K562 (cell line): ENCODE results near the gene CXCL12.

ENCODE experiments used
- CTCF ChIP-seq, 3 experiments: IDR thresholded peaks in 2 of 3; conservative IDR thresholded peaks in 1 of 3; 2 replicates each; pipeline ENCODE4 v1.5.1; 2011 to 2012; ENCODE audit warnings: low read length in 3 of 3, mild to moderate bottlenecking in 3 of 3, control low read depth in 2 of 3, improper control_type of control experiment in 1 of 3, inconsistent platforms in 1 of 3, low read depth in 1 of 3, mixed read lengths in 1 of 3, moderate library complexity in 1 of 3; ENCODE audit not compliant: insufficient read depth in 2 of 3
- EP300 ChIP-seq: IDR thresholded peaks from 2 replicates; pipeline ENCODE4 v1.6.1; 2012; ENCODE audit warnings: low read length, improper control_type of control experiment
- FOXM1 ChIP-seq, 2 experiments: fragments of 450-650 bp in 1 of 2; sonication (generic) in 1 of 2; formaldehyde crosslinking in 1 of 2; IDR thresholded peaks; 2 replicates each; pipeline versions ENCODE4 v1.6.1 to v1.9.0; 2017 to 2022; ENCODE audit warnings: low read depth in 2 of 2, mild to moderate bottlenecking in 2 of 2, missing genetic modification reagents in 1 of 2, moderate library complexity in 1 of 2
- HIVEP1 ChIP-seq: fragments of 250-450 bp; sonication (Bioruptor Pico); IDR thresholded peaks from 2 replicates; pipeline ENCODE4 v1.4.0; 2020; ENCODE audit warnings: mild to moderate bottlenecking
- KDM5B ChIP-seq: fragments of 200-600 bp; sonication (generic); IDR thresholded peaks from 2 replicates; pipeline ENCODE4 v1.6.1; 2012; ENCODE audit warnings: low read depth, mild to moderate bottlenecking, moderate library complexity, low read length, control low read depth, inconsistent platforms; ENCODE audit not compliant: insufficient replicate concordance
- POLR2B ChIP-seq: fragments of 450-650 bp; IDR thresholded peaks from 2 replicates; pipeline ENCODE4 v1.6.1; 2018; ENCODE audit warnings: low read depth; ENCODE audit not compliant: partially characterized antibody
- RAD21 ChIP-seq, 2 experiments: fragments of 250-450 bp in 1 of 2; fragments of 450-650 bp in 1 of 2; sonication (Bioruptor Pico) in 1 of 2; formaldehyde crosslinking in 1 of 2; IDR thresholded peaks in 1 of 2; conservative IDR thresholded peaks in 1 of 2; 2 replicates each; pipeline versions ENCODE4 v1.4.0 to v1.8.0; 2020 to 2022; ENCODE audit warnings: mild to moderate bottlenecking in 2 of 2, moderate library complexity in 1 of 2
- SMARCC2 ChIP-seq: fragments of 450-650 bp; IDR thresholded peaks from 2 replicates; pipeline ENCODE4 v1.6.1; 2017; ENCODE audit warnings: antibody characterized with exemption, moderate library complexity, mild to moderate bottlenecking, low read depth
- SOX6 ChIP-seq: fragments of 450-650 bp; IDR thresholded peaks from 2 replicates; pipeline ENCODE4 v1.6.1; 2014; ENCODE audit warnings: mild to moderate bottlenecking
- STAG1 ChIP-seq: sonication (generic); formaldehyde crosslinking; IDR thresholded peaks from 2 replicates; pipeline ENCODE4 v1.5.0; 2020; ENCODE audit warnings: missing genetic modification reagents, borderline replicate concordance

GRCh38 chr10:44354771-44355170, 30.1 kb downstream of the CXCL12 start:
- TF ChIP-seq CTCF (IDR thresholded peaks at IDR 0.05 in 2 of 3, conservative IDR thresholded peaks at IDR 0.05 in 1 of 3; ENCODE audit: insufficient read depth in 2 of 3, low read depth in 1 of 3, low read length in 3 of 3) (no peak), POLR2B (no peak), KDM5B (no peak), HIVEP1 (CRISPR knock-in tag) (no peak), SMARCC2 (no peak), EP300 (no peak), STAG1 (CRISPR knock-in tag) (no peak), FOXM1 (IDR thresholded peaks at IDR 0.05; ENCODE audit: low read depth) (no peak), FOXM1 (CRISPR knock-in tag; IDR thresholded peaks at IDR 0.05; ENCODE audit: low read depth) (no peak), RAD21 (CRISPR knock-in tag; conservative IDR thresholded peaks at IDR 0.05 in 1 of 2, IDR thresholded peaks at IDR 0.05 in 1 of 2) (no peak), SOX6 (no peak)
